Activated CD8-positive, alpha-beta memory T cell treated with anti-CD3 and anti-CD28 coated beads, Interleukin-2, amount 10 ng/mL, durations not matched to agents 7 days and 5 days (primary cell): ENCODE measurements around the gene ABCG4. TPM values are rescaled to one million over a fixed set of nuclear protein-coding genes. Genes with fewer than 3 reads are reported as not detected.

Experiments
- ATAC-seq: fragments of 150-1000 bp; cut with Tn5 transposase; one replicate; pipeline ENCODE4 v1.10.0; 2021; ENCODE audit warnings: moderate library complexity
- CTCF ChIA-PET: fragments of 350-600 bp; sonication (Branson Sonifier 250); formaldehyde crosslinking; loops from one replicate; lab custom pipeline; 2021; ENCODE audit warnings: antibody characterized with exemption; lab: Charles Lee
- DNase-seq: peaks from one replicate; pipeline ENCODE4 v3.0.0-alpha.2; 2020
- H3K27ac Mint-ChIP-seq: one replicate; pipeline ENCODE4 v1.8.0; 2021; ENCODE audit warnings: mild to moderate bottlenecking, mixed read lengths
- H3K27me3 Mint-ChIP-seq: one replicate; pipeline ENCODE4 v1.8.0; 2021; ENCODE audit warnings: mixed read lengths
- H3K36me3 Mint-ChIP-seq: one replicate; pipeline ENCODE4 v1.8.0; 2021; ENCODE audit warnings: mild to moderate bottlenecking, mixed read lengths
- H3K4me1 Mint-ChIP-seq: one replicate; pipeline ENCODE4 v1.8.0; 2021; ENCODE audit warnings: mixed read lengths
- H3K4me3 Mint-ChIP-seq: one replicate; pipeline ENCODE4 v1.8.0; 2021; ENCODE audit warnings: mild to moderate bottlenecking, moderate library complexity, mixed read lengths
- H3K9me3 Mint-ChIP-seq: one replicate; pipeline ENCODE4 v1.8.0; 2022; ENCODE audit warnings: low read depth, mixed read lengths
- total RNA-seq, 2 experiments: library from RNA; stranded (reverse); gene quantifications; one replicate each; pipeline ENCODE4 v1.2.3, GENCODE V29; 2021

ABCG4 gene
- total RNA-seq, 2 experiments from 2014 or later, result not detected

DNA sequence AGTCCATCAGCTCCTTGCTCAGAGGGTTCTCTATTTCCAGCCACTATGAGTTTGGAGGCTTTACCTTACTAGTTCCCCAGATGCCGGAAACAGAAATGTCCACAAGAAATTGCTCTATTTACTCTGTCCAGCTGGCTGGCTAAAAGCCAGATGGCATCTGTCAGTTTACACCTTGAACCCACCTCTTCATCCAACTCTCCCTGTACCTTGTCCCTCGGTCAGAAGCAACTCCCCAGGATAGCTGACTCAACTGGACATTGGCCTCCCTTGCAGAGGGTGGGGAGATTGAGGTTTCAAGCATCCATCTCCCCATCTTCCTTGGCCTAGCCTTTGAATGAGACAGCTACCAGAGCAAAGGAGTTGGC, 40.0 kb upstream of the ABCG4 start:
- Mint-ChIP-seq H3K4me3 (peak overlapping the region; percentile 80), H3K27me3 (no peaks in the 10 kb centered on the region), H3K27ac (peak overlapping the region; percentile 70), H3K4me1 (peaks cover 39% of the 10 kb centered on the region), H3K36me3 (peaks cover 24% of the 10 kb centered on the region), H3K9me3 (no peaks in the 10 kb centered on the region)
- CTCF ChIA-PET, result interaction anchor here (0.5 to 1.5 kb wide), 13 partner anchors 9 to 273 kb away, joined by 3 to 7 read pairs (median 3); partner anchors contain the start of genes HINFP, NLRX1, USP2 and VPS11
- ATAC-seq (no peak), DNase-seq (no peak)

DNA sequence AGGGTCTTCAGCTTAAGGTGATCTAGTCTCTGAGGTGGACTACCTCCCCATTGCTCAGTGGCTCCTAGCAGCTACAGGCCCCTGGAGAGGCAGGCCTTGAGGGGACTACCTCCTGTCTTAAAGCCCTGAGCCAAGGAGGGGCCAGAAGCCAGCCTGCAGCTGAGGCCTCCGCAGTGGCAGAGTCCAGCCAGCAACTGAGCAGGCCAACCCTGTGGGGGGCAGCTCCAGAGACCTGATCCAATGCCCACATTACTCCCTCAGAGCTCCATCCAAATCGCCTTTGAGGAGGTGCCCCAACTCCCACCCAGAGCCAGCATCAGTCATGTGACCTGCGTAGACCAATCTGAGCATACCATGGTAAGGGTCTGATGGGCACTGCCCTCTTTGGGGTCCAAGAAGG, 39.0 kb upstream of the ABCG4 start:
- Mint-ChIP-seq H3K9me3 (no peaks in the 10 kb centered on the region), H3K4me1 (peaks cover 46% of the 10 kb centered on the region), H3K36me3 (peaks cover 30% of the 10 kb centered on the region), H3K27me3 (no peaks in the 10 kb centered on the region), H3K27ac (peak overlapping the region; percentile 52), H3K4me3 (no peak overlapping the region)
- DNase-seq (no peak), ATAC-seq (no peak)
- CTCF ChIA-PET, result interaction anchor here (0.8 to 1.5 kb wide), 6 partner anchors 10 to 214 kb away, joined by 3 to 7 read pairs (median 4); partner anchors contain the start of genes NLRX1 and VPS11

DNA sequence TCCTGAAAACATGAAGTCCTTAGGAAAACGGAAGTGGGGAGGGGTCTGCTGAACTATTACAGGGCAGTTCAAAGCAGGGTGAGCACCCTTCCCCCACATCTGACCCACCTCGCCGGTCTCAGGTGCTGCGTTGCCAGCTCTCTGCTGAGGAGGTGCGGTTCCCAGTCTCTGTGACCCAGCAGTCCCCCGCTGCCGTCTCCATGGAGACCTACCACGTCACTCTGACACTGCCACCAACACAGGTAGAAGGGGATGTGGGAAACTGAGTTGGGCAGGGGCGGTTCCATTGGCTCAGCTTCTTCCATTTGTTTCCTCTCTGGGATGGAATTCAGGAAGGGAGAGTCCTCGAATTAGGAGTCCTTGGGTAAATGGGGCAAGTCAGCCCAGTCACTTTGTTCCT, 38.4 kb upstream of the ABCG4 start:
- Mint-ChIP-seq H3K27me3 (no peaks in the 10 kb centered on the region), H3K4me1 (peaks cover 50% of the 10 kb centered on the region), H3K27ac (peak overlapping the region; percentile 12), H3K9me3 (no peaks in the 10 kb centered on the region), H3K4me3 (no peak overlapping the region), H3K36me3 (peaks cover 34% of the 10 kb centered on the region)
- DNase-seq, result no peak
- no peak for ATAC-seq
- CTCF ChIA-PET, result interaction anchor here (1.0 kb wide), 1 partner anchor 58 kb away, joined by 3 read pairs; the partner anchor contains the start of gene NLRX1

DNA sequence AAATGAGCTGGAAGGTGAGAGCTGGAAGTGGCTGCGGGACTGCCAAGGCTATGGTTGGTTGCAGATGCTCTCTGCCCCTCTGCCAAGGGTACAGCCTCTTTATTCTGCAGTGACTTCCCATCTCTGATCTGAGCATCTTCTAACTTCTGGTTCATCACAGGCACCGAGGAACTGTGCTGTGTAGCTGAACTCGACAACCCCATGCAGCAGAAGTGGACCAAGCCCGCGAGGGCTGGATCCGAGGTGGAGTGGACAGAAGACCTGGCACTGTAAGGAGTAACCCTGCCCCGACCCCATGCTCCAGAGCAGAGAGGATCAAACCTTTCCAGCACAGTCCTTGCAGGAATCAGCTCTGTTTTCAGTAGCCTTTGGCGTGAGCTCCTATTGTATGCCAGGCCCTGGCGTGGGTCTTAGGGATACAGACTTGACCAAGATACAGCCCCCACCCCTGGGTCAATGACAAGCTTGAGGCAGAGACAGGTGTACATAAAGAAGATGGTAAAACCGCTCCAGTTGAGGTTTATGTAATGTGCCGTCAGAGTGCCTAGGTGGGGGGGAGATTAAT, 37.4 kb upstream of the ABCG4 start:
- CTCF ChIA-PET, result interaction anchor here (0.8 to 1.8 kb wide), 4 partner anchors 17 to 212 kb away, joined by 3 to 5 read pairs (median 4); partner anchors contain the start of genes NLRX1 and VPS11
- no peak for ATAC-seq
- Mint-ChIP-seq H3K4me3 (no peak overlapping the region), H3K36me3 (peaks cover 41% of the 10 kb centered on the region), H3K4me1 (peaks cover 50% of the 10 kb centered on the region), H3K27ac (no peak overlapping the region), H3K9me3 (no peaks in the 10 kb centered on the region), H3K27me3 (no peaks in the 10 kb centered on the region)
- DNase-seq, result no peak

DNA sequence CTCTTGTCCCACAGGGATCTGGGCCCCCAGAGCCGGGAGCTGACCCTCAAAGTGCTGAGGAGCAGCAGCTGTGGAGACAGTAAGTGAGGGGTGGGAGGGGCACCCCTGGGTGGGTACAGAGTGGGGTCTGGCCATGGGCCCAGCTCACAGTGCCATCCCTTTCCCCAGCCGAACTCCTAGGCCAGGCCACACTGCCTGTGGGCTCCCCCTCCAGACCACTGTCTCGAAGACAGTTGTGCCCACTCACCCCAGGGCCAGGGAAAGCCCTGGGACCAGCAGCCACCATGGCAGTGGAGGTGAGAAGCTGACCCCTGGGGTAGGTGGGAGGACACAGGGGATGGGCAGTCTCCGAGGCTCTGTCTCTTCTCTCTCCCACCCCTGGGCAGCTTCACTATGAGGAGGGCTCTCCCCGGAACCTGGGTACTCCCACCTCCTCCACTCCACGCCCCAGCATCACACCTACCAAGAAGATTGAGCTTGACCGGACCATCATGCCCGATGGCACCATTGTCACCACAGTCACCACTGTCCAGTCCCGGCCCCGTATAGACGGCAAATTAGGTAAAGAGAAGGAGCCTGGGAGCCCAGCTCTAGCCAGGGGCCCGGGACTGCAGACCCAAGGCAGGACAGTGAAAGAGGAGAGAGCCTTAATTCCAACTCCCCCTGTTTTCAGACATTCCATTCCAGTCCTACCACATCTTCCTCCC, 36.4 kb upstream of the ABCG4 start:
- ATAC-seq, result no peak
- DNase-seq, result no peak
- H3K9me3 Mint-ChIP-seq, result no peaks in the 10 kb centered on the region
- H3K27me3 Mint-ChIP-seq, result no peaks in the 10 kb centered on the region
- H3K36me3 Mint-ChIP-seq, result peaks cover 47% of the 10 kb centered on the region
- peaks cover 45% of the 10 kb centered on the region for H3K4me1 Mint-ChIP-seq
- H3K27ac Mint-ChIP-seq, result peak overlapping the region; percentile 40
- H3K4me3 Mint-ChIP-seq, result no peak overlapping the region
- CTCF ChIA-PET, result interaction anchor here (1.5 to 1.8 kb wide), 3 partner anchors 45 to 211 kb away, joined by 4 to 5 read pairs (median 4); partner anchors contain the start of genes NLRX1 and VPS11

DNA sequence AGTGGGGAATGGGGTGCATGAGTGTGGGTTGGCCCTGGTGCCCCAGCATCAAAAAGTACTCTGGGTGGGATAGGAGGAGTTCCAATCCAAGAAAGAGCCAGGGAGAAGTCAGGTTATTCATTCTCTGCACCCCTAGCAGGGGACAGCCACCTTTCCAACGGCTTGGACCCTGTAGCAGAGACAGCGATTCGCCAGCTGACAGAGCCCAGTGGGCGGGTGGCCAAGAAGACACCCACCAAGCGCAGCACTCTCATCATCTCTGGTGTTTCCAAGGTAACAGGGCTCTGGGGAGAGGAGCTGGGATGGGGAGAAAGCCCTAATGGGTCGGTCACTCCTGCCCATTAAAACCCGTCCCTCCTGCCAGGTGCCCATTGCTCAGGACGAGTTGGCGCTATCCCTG, 35.1 kb upstream of the ABCG4 start:
- Mint-ChIP-seq H3K4me3 (no peak overlapping the region), H3K27me3 (no peaks in the 10 kb centered on the region), H3K27ac (no peak overlapping the region), H3K4me1 (peaks cover 39% of the 10 kb centered on the region), H3K9me3 (no peaks in the 10 kb centered on the region), H3K36me3 (peaks cover 49% of the 10 kb centered on the region)
- DNase-seq (no peak), ATAC-seq (no peak)
- CTCF ChIA-PET, result interaction anchor here (1.2 kb wide), 1 partner anchor 208 kb away, joined by 3 read pairs; no protein-coding TSS in a partner anchor

DNA sequence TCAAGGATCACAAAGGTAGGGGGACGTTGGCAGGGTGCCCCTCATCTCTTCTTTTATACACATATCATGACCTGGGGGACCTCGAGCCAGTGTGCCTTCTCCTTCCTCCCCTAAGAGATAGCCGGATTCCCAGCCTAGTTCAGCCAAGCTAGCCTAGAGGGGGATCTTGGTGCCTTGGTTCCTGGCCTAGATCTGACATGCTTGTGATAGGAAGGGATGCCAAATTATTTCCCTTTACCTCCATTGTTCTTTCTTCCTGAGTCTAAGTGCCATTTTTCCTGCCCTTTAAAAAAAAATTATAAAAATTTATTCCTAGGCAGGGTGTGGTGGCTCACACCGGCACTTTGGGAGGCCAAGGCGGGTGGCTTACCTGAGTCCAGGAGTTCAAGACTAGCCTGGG, 34.5 kb upstream of the ABCG4 start:
- H3K4me3 Mint-ChIP-seq, result no peak overlapping the region
- H3K36me3 Mint-ChIP-seq, result peaks cover 49% of the 10 kb centered on the region
- ATAC-seq (no peak), DNase-seq (no peak)
- CTCF ChIA-PET, result interaction anchor here (1.2 to 1.6 kb wide), 2 partner anchors 12 to 208 kb away, joined by 3 to 5 read pairs; no protein-coding TSS in a partner anchor
- H3K9me3 Mint-ChIP-seq, result no peaks in the 10 kb centered on the region
- H3K4me1 Mint-ChIP-seq, result peaks cover 33% of the 10 kb centered on the region
- no peaks in the 10 kb centered on the region for H3K27me3 Mint-ChIP-seq
- H3K27ac Mint-ChIP-seq, result peak overlapping the region; percentile 90

DNA sequence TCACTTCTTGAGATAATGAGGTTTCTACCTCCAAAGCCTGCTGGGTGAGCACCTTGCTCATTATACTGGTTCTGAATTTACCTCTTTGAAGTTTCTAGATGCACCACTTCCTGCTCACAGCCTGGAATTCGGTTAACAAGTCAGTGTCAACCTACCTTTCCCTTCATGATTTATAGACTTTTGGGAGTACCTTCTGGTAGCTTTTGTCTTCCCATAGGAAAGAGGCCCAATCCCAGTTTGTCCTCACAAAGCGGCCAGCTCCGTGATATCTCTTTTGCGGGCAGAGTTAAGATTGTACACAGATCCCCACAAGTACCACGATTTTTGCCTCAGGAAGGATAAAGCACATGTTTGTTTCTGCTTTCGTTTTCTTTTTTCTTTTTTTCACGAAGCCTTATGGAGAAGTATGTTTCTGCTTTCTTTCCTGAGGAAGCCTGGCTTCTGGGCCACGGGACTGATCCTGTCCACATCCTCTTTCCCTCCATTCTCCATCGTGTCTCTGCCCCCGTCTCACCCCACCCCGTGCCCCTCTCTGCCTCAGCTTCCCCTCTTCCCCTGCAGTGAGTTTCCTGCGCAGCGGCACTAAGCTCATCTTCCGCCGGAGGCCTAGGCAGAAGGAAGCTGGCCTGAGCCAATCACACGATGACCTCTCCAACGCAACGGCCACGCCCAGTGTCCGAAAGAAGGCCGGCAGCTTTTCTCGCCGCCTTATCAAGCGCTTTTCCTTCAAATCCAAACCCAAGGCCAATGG, 33.2 kb upstream of the ABCG4 start:
- Mint-ChIP-seq H3K4me3 (peak overlapping the region; percentile 58), H3K27ac (peak overlapping the region; percentile 90), H3K9me3 (no peaks in the 10 kb centered on the region), H3K36me3 (peaks cover 44% of the 10 kb centered on the region), H3K27me3 (no peaks in the 10 kb centered on the region), H3K4me1 (peaks cover 28% of the 10 kb centered on the region)
- peak; percentile 57 for ATAC-seq
- CTCF ChIA-PET, result interaction anchor here (0.9 to 1.6 kb wide), 5 partner anchors 9 to 89 kb away, joined by 3 to 5 read pairs (median 3); partner anchors contain the start of gene C2CD2L
- peak; percentile 42 for DNase-seq

DNA sequence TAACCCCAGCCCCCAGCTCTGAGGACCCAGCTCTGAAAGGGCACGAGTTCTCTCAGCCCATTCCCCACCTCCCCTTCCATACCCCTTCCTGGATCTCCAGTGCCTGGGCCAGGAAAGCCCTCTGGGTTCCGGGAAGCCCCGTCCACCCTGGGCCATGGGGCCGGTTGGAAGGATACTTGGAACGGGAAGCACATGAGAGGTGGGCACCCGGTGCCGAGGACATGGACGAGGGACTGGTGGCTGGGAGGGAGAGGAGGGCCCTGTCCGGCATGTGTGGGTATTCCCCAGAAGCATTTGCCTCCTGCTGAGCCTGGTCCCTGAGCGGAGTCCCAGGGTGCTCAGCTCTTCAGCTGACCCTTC, 32.6 kb upstream of the ABCG4 start:
- DNase-seq (no peak), ATAC-seq (no peak)
- Mint-ChIP-seq H3K4me1 (peaks cover 32% of the 10 kb centered on the region), H3K9me3 (no peaks in the 10 kb centered on the region), H3K36me3 (peaks cover 42% of the 10 kb centered on the region), H3K27me3 (no peaks in the 10 kb centered on the region), H3K4me3 (no peak overlapping the region), H3K27ac (peak overlapping the region; percentile 90)
- CTCF ChIA-PET, result interaction anchor here (0.9 to 1.6 kb wide), 5 partner anchors 9 to 88 kb away, joined by 3 to 5 read pairs (median 3); partner anchors contain the start of gene C2CD2L

DNA sequence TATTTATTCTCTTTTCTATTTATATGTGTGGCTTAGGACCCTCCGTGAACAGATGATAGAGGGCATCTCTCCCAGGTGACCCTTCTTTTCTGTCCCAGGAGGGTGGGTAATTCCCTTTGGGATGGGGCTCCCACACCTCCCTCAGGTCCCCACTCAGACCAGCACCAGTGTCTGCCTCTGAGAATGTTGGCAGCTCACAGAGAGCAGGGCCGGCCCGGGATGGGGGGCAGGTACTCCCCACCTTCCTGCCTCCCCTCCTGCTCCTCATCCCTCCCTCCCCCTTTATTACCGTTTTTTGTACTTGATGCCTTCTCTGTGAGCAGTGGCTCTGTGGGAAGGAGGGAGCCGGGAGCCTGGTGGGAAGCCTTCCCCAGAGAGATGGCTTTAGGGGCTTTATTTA, 32.3 kb upstream of the ABCG4 start:
- H3K36me3 Mint-ChIP-seq, result peaks cover 39% of the 10 kb centered on the region
- no peak for ATAC-seq
- H3K9me3 Mint-ChIP-seq, result no peaks in the 10 kb centered on the region
- H3K27ac Mint-ChIP-seq, result peak overlapping the region; percentile 22
- H3K27me3 Mint-ChIP-seq, result no peaks in the 10 kb centered on the region
- no peak overlapping the region for H3K4me3 Mint-ChIP-seq
- CTCF ChIA-PET, result interaction anchor here (1.4 kb wide), 2 partner anchors 10 to 88 kb away, joined by 3 read pairs; partner anchors contain the start of gene C2CD2L
- H3K4me1 Mint-ChIP-seq, result peaks cover 32% of the 10 kb centered on the region
- no peak for DNase-seq

DNA sequence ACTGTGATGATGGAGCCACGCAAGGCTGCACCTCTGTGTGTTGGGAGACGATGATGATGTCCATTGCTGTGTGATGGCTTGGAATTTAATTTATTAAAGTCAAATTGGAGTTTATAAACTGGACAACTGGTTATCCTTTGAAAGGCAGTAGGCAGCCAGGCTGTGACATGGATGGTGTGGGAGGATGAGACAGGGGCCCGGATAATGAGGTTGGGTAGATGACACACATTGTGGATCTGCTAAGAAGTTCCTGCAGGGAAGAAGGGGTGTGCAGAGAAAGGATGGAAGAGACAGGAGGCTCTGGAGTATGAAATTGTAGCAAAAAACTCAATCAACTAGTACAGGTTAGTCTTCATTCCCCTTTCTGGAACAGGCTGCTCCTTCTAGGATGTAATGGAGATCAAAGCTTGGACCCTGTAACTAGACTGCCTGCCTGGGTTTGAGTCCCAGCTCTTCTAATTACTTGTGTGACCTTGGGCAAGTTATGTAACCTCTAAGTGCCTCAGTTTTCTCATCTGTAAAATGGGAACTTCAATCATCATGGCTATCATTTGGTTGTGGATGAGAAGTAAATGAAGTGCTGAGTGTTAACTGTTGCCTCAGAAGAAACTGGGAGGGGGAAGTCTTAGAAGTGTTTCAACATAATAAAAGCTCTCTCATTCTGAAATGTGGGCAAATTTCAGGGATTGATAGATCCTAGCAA, 31.7 kb upstream of the ABCG4 start:
- H3K27ac Mint-ChIP-seq, result no peak overlapping the region
- CTCF ChIA-PET, result no interaction called here
- peaks cover 35% of the 10 kb centered on the region for H3K4me1 Mint-ChIP-seq
- H3K27me3 Mint-ChIP-seq, result no peaks in the 10 kb centered on the region
- H3K9me3 Mint-ChIP-seq, result no peaks in the 10 kb centered on the region
- DNase-seq (no peak), ATAC-seq (no peak)
- H3K36me3 Mint-ChIP-seq, result peaks cover 35% of the 10 kb centered on the region
- no peak overlapping the region for H3K4me3 Mint-ChIP-seq

DNA sequence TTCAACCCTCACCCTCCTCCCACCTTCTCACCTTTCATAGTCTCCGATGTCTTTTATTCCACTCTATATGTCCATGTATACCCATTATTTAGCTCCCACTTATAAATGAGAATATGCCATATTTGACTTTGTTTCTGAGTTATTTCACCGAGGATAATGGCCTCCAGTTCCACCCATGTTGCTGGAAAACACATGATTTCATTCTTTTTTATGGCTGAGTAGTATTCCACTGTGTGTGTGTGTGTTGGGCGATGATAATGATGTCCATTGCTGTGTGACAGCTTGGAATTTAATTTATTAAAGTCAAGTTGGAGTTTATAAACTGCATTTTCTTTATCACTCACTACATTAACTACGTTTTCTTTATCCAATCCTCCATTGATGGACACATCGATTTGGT, 30.6 kb upstream of the ABCG4 start:
- Mint-ChIP-seq H3K27ac (no peak overlapping the region), H3K4me1 (peaks cover 43% of the 10 kb centered on the region), H3K36me3 (peaks cover 32% of the 10 kb centered on the region), H3K27me3 (no peaks in the 10 kb centered on the region), H3K4me3 (no peak overlapping the region), H3K9me3 (no peaks in the 10 kb centered on the region)
- CTCF ChIA-PET, result interaction anchor here (0.8 to 1.2 kb wide), 5 partner anchors 9 to 220 kb away, joined by 3 to 5 read pairs (median 4); partner anchors contain the start of gene C2CD2L
- DNase-seq (no peak), ATAC-seq (no peak)
